WTC11 (cell line): ENCODE results near the gene UMAD1. TPM values are rescaled to one million over a fixed set of nuclear protein-coding genes. Genes with fewer than 3 reads are reported as not detected.

Experiments used
- ATAC-seq: fragments of 200-7000 bp; cut with Tn5 transposase; 2 replicates; pipeline ENCODE4 v1.10.0; 2021; ENCODE audit warnings: mild to moderate bottlenecking, moderate library complexity
- CTCF ChIA-PET: fragments of 300-600 bp; sonication (Branson Sonifier 250); formaldehyde crosslinking; loops from one replicate; lab custom pipeline; 2021; ENCODE audit warnings: antibody characterized with exemption; lab: Charles Lee
- POLR2A ChIA-PET: fragments of 350-600 bp; sonication (Branson Sonifier 250); formaldehyde crosslinking; loops from one replicate; lab custom pipeline; 2021; ENCODE audit warnings: antibody characterized with exemption; lab: Charles Lee
- DNase-seq: peaks from one replicate; pipeline ENCODE4 v3.0.0; 2021; ENCODE audit warnings: low spot score
- H3K27ac Mint-ChIP-seq: 2 replicates; pipeline ENCODE4 v1.8.0; 2021; ENCODE audit warnings: mixed read lengths
- H3K27me3 Mint-ChIP-seq: 2 replicates; pipeline ENCODE4 v1.8.0; 2021; ENCODE audit warnings: low read depth, mild to moderate bottlenecking, moderate library complexity, mixed read lengths
- H3K36me3 Mint-ChIP-seq: 2 replicates; pipeline ENCODE4 v1.8.0; 2021; ENCODE audit warnings: mixed read lengths
- H3K4me1 Mint-ChIP-seq: 2 replicates; pipeline ENCODE4 v1.8.0; 2022; ENCODE audit warnings: mixed read lengths
- H3K4me3 Mint-ChIP-seq: 2 replicates; pipeline ENCODE4 v1.8.0; 2021; ENCODE audit warnings: mild to moderate bottlenecking, moderate library complexity, mixed read lengths
- H3K9me3 Mint-ChIP-seq: 2 replicates; pipeline ENCODE4 v1.8.0; 2021; ENCODE audit warnings: mixed read lengths
- AFF4 ChIP-seq: sonication (generic); formaldehyde crosslinking; IDR thresholded peaks from 2 replicates; pipeline ENCODE4 v1.8.1; 2023; ENCODE audit warnings: mild to moderate bottlenecking, missing genetic modification reagents, borderline replicate concordance
- CBFB ChIP-seq: sonication (generic); formaldehyde crosslinking; IDR thresholded peaks from 2 replicates; pipeline ENCODE4 v1.8.1; 2022; ENCODE audit warnings: mild to moderate bottlenecking, low read depth, missing genetic modification reagents
- CREB1 ChIP-seq: sonication (generic); formaldehyde crosslinking; IDR thresholded peaks from 2 replicates; pipeline ENCODE4 v1.8.0; 2023; ENCODE audit warnings: mild to moderate bottlenecking, missing genetic modification reagents
- E2F5 ChIP-seq: sonication (generic); formaldehyde crosslinking; IDR thresholded peaks from 2 replicates; pipeline ENCODE4 v1.8.1; 2022; ENCODE audit warnings: mild to moderate bottlenecking, moderate library complexity, missing genetic modification reagents
- ESRRA ChIP-seq: sonication (generic); formaldehyde crosslinking; IDR thresholded peaks from 2 replicates; pipeline ENCODE4 v1.8.1; 2022; ENCODE audit warnings: mild to moderate bottlenecking, missing genetic modification reagents, borderline replicate concordance
- GABPB1 ChIP-seq: sonication (generic); formaldehyde crosslinking; IDR thresholded peaks from 2 replicates; pipeline ENCODE4 v1.8.1; 2023; ENCODE audit warnings: mild to moderate bottlenecking, missing genetic modification reagents
- GRHL2 ChIP-seq: fragments of 250-450 bp; sonication (Bioruptor Pico); IDR thresholded peaks from 2 replicates; pipeline ENCODE4 v1.8.0; 2022; ENCODE audit warnings: mild to moderate bottlenecking, moderate library complexity; ENCODE audit not compliant: insufficient replicate concordance, severe bottlenecking
- GTF2I ChIP-seq: fragments of 250-450 bp; sonication (Bioruptor Pico); conservative IDR thresholded peaks from 2 replicates; pipeline ENCODE4 v1.4.0; 2021; ENCODE audit warnings: mild to moderate bottlenecking
- MYBL2 ChIP-seq: sonication (generic); formaldehyde crosslinking; IDR thresholded peaks from 2 replicates; pipeline ENCODE4 v1.8.1; 2023; ENCODE audit warnings: mild to moderate bottlenecking, moderate library complexity, missing genetic modification reagents
- NFATC4 ChIP-seq: fragments of 250-450 bp; sonication (Bioruptor Pico); IDR thresholded peaks from 2 replicates; pipeline ENCODE4 v1.9.0; 2021; ENCODE audit warnings: mild to moderate bottlenecking
- NR2C2 ChIP-seq: sonication (generic); formaldehyde crosslinking; IDR thresholded peaks from 2 replicates; pipeline ENCODE4 v1.8.0; 2022; ENCODE audit warnings: mild to moderate bottlenecking, missing genetic modification reagents
- NR3C1 ChIP-seq: sonication (generic); formaldehyde crosslinking; conservative IDR thresholded peaks from 2 replicates; pipeline ENCODE4 v1.8.1; 2023; ENCODE audit warnings: low read depth, mild to moderate bottlenecking, missing genetic modification reagents
- RORB ChIP-seq: fragments of 250-450 bp; sonication (Bioruptor Pico); IDR thresholded peaks from 2 replicates; pipeline ENCODE4 v1.9.0; 2021; ENCODE audit warnings: mild to moderate bottlenecking
- SMAD4 ChIP-seq: sonication (generic); formaldehyde crosslinking; IDR thresholded peaks from 2 replicates; pipeline ENCODE4 v1.8.0; 2022; ENCODE audit warnings: mild to moderate bottlenecking, missing genetic modification reagents
- TEAD4 ChIP-seq: sonication (generic); formaldehyde crosslinking; IDR thresholded peaks from 2 replicates; pipeline ENCODE4 v1.8.0; 2022; ENCODE audit warnings: mild to moderate bottlenecking, missing genetic modification reagents
- ZNF317 ChIP-seq: sonication (generic); formaldehyde crosslinking; IDR thresholded peaks from 2 replicates; pipeline ENCODE4 v1.8.1; 2023; ENCODE audit warnings: low read depth, mild to moderate bottlenecking, moderate library complexity, missing genetic modification reagents, borderline replicate concordance
- ZSCAN18 ChIP-seq: fragments of 250-450 bp; sonication (Bioruptor Pico); IDR thresholded peaks from 2 replicates; pipeline ENCODE4 v2.1.2; 2022; ENCODE audit warnings: mild to moderate bottlenecking, moderate library complexity
- total RNA-seq: library from RNA; stranded (reverse); gene quantifications from 3 replicates; pipeline ENCODE4 v1.2.3, GENCODE V29; 2021
- TF ChIP-seq, protein P1 (sequence below): sonication (generic); formaldehyde crosslinking; IDR thresholded peaks from 2 replicates; pipeline ENCODE4 v1.8.1; 2023; ENCODE audit warnings: mild to moderate bottlenecking, missing genetic modification reagents
- TF ChIP-seq, protein P2 (sequence below): fragments of 250-450 bp; sonication (Bioruptor Pico); IDR thresholded peaks from 2 replicates; pipeline ENCODE4 v1.9.0; 2021; ENCODE audit warnings: mild to moderate bottlenecking
- TF ChIP-seq, protein P3 (sequence below): fragments of 200-600 bp; IDR thresholded peaks from 2 replicates; pipeline ENCODE4 v1.8.0; 2022; ENCODE audit warnings: antibody characterized with exemption

UMAD1 gene
- total RNA-seq, 1 experiment from 2014 or later = 13.0 TPM

GRCh38 chr7:7693881-7694280 lies 53.3 kb downstream of the UMAD1 start:
- ATAC-seq (no peak), DNase-seq (no peak)
- TF ChIP-seq ESRRA (CRISPR knock-in tag) = no peak
- TF ChIP-seq AFF4 (CRISPR knock-in tag) = no peak
- TF ChIP-seq, protein P1, sequence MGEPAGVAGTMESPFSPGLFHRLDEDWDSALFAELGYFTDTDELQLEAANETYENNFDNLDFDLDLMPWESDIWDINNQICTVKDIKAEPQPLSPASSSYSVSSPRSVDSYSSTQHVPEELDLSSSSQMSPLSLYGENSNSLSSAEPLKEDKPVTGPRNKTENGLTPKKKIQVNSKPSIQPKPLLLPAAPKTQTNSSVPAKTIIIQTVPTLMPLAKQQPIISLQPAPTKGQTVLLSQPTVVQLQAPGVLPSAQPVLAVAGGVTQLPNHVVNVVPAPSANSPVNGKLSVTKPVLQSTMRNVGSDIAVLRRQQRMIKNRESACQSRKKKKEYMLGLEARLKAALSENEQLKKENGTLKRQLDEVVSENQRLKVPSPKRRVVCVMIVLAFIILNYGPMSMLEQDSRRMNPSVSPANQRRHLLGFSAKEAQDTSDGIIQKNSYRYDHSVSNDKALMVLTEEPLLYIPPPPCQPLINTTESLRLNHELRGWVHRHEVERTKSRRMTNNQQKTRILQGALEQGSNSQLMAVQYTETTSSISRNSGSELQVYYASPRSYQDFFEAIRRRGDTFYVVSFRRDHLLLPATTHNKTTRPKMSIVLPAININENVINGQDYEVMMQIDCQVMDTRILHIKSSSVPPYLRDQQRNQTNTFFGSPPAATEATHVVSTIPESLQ = no peak
- no peak for TF ChIP-seq CREB1 (CRISPR knock-in tag)
- TF ChIP-seq GRHL2 (CRISPR knock-in tag) = no peak
- no peak for TF ChIP-seq E2F5 (CRISPR knock-in tag)
- TF ChIP-seq, protein P2, sequence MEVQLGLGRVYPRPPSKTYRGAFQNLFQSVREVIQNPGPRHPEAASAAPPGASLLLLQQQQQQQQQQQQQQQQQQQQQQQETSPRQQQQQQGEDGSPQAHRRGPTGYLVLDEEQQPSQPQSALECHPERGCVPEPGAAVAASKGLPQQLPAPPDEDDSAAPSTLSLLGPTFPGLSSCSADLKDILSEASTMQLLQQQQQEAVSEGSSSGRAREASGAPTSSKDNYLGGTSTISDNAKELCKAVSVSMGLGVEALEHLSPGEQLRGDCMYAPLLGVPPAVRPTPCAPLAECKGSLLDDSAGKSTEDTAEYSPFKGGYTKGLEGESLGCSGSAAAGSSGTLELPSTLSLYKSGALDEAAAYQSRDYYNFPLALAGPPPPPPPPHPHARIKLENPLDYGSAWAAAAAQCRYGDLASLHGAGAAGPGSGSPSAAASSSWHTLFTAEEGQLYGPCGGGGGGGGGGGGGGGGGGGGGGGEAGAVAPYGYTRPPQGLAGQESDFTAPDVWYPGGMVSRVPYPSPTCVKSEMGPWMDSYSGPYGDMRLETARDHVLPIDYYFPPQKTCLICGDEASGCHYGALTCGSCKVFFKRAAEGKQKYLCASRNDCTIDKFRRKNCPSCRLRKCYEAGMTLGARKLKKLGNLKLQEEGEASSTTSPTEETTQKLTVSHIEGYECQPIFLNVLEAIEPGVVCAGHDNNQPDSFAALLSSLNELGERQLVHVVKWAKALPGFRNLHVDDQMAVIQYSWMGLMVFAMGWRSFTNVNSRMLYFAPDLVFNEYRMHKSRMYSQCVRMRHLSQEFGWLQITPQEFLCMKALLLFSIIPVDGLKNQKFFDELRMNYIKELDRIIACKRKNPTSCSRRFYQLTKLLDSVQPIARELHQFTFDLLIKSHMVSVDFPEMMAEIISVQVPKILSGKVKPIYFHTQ (CRISPR knock-in tag) = no peak
- TF ChIP-seq, protein P3, sequence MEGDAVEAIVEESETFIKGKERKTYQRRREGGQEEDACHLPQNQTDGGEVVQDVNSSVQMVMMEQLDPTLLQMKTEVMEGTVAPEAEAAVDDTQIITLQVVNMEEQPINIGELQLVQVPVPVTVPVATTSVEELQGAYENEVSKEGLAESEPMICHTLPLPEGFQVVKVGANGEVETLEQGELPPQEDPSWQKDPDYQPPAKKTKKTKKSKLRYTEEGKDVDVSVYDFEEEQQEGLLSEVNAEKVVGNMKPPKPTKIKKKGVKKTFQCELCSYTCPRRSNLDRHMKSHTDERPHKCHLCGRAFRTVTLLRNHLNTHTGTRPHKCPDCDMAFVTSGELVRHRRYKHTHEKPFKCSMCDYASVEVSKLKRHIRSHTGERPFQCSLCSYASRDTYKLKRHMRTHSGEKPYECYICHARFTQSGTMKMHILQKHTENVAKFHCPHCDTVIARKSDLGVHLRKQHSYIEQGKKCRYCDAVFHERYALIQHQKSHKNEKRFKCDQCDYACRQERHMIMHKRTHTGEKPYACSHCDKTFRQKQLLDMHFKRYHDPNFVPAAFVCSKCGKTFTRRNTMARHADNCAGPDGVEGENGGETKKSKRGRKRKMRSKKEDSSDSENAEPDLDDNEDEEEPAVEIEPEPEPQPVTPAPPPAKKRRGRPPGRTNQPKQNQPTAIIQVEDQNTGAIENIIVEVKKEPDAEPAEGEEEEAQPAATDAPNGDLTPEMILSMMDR = no peak
- TF ChIP-seq GTF2I (CRISPR knock-in tag) = no peak
- no peak for TF ChIP-seq ZNF317
- no peak for TF ChIP-seq MYBL2
- TF ChIP-seq CBFB = no peak
- TF ChIP-seq NFATC4 = no peak
- no peak for TF ChIP-seq GABPB1 (CRISPR knock-in tag)
- TF ChIP-seq NR2C2 (CRISPR knock-in tag) = no peak
- no peak for TF ChIP-seq TEAD4 (CRISPR knock-in tag)
- TF ChIP-seq RORB = no peak
- TF ChIP-seq NR3C1 (CRISPR knock-in tag) = no peak
- TF ChIP-seq SMAD4 (CRISPR knock-in tag) = no peak
- no peak for TF ChIP-seq ZSCAN18 (CRISPR knock-in tag)
- H3K27me3 Mint-ChIP-seq = no peaks in the 10 kb centered on the region
- H3K4me3 Mint-ChIP-seq = no peak overlapping the region
- H3K4me1 Mint-ChIP-seq = 0 out of 2 replicates have a peak, but pooled peaks cover 3% of the 10 kb centered on the region
- no peak overlapping the region for H3K27ac Mint-ChIP-seq
- peaks cover 4% of the 10 kb centered on the region; the same call in 1 of the 2 replicates for H3K36me3 Mint-ChIP-seq
- CTCF ChIA-PET = no interaction called here
- H3K9me3 Mint-ChIP-seq = peaks cover 6% of the 10 kb centered on the region
- POLR2A ChIA-PET = no interaction called here
